Measurements from ENCODE around the gene NES. TPM values are rescaled to one million over a fixed set of nuclear protein-coding genes. Genes with fewer than 3 reads are reported as not detected.

NES gene
- total RNA-seq, 1 donor from 2014 or later: 42.4 TPM

DNA sequence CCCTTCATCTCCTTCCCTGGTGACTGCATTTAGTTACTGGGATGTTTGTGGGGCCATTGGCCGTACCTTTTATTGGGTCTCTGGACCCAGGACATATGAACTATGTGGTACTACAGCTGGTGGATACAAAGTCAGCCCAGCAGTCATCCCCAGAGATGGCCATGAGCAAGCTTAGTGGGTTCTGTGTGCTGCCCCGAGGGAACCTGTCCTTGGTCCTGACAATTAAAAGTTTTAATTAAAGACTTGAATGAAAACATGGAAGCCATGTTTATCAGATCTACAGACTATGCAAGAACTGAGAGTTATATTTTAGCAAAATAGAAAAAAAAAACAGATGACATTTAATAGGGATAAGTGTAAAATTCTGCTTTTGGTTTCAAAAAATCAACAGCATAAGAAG, 2.8 kb upstream of the NES start:
- no peak for DNase-seq (ENCODE audit: low spot score)

DNA sequence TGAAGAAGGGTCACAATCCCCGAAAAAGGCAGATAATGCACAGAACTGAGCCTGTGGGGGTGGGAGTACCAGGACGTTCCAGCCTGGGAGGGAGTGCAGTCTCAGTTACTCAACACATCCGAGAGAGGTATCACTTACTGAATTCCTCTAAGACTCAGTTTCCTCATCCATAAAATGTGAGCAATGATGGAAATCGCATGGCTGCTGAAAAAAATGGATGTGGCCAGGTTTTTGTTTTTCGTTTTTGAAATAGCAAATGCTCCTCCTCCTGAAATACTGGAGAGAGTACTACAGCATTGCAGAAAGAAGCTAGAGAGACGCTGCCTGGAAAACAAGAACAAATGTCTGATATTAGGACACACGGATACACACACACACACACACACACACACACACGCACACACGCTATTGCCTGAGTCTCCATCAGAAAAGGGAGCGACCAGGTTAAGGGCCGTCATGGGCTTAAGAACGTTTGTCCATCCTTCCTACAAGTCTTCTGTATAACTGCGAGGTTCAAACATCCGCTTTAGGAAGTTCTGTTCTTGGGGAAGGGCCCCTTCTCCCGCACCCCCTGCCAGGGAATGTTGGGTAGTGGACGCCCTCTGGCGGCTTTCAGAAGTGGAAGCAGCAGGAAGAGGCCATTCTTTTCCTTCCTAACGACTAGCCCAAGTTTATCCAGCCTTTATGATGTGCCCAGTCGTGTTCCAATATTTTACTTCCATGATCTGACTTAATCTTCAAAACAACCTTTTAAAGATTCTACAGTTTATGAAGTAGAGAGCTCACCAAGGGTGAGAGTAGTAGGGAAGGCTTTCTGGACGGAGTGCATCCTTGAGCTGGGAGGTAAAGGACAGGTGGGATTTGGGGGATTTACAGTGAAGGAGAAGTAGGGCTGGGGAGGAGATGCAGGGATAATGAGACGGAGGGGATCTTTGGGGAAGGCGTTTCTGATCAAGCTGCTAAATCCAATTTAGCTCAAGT, 699 bp upstream of the NES start:
- no peak for DNase-seq (ENCODE audit: low spot score)

DNA sequence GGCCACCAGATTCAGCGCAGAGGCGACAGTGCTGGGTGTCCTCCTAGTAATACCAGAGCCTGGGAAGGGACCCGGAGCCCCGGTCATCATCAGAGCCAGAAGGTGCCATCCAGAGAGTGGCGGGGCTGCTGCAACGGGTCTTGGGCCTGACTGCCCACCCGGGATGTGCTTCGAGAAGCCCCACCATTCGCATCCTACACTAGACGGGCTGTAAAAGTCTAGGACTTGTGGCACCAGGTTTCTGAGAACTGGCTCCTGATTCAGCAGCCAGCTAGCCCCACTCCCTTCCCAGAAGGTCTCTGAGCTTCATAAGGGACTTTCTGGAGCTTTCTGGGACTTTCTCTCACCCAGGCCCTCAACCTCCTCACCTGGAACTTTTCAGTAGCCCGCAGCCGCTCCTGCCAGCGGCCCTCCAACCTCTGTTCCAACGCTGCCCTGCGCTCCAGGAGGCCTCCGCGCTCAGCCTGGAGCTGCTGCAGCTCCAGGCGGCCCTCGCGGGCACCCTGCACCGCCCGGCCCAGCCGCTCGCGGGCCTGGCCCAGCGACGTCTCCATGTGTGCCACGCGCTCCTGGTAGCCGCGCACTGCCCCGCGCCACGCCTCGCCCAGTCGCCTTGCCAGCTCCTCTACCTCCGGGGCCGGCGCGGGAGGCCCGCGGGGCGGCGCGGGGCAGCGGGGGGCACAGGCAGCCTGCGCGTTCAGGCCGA, 940 bp downstream of the NES start:
- no peak for DNase-seq (ENCODE audit: low spot score)

DNA sequence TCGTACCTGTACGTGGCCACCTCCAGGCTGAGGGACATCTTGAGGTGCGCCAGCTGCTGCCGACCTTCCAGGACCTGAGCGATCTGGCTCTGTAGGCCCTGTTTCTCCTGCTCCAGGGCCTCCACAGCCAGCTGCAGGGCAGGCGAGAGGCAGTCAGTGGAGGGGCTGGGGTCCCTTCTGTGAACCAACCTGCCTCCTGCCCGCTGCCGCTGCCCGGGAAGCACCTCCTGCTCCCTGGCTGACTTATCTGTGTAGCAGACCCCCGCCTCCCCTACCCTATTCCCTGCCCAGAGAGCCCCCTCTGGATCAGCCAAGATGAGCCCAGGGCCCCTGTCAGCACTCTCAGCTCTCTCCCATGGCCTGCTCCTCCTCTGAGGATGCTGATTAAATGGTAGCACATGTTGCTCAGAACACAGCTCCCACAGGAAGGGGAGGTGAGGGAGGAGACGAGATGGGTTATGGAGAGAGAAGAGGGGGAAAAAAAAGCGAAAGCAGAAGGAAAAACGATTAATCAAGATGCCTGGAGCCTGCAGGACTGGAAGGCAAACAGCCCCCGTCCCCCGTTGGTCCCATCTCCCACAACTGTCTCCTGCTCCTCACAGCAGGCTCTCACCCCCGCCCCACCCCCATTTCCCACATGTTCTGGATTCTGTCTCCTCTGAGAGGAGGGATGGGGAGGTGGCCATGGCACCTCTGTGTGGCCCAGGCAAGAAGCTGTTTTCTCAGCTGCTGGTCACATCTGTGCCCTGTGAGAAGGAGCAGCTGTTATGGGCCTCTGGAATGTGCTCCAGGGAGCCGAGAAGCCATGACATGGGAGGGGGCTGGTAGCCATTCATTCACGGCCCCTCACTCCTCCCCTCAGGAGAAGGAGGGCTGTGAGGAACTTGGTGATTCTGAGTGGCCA, 1.7 kb downstream of the NES start:
- DNase-seq (ENCODE audit: low spot score): no peak

- no peak for DNase-seq (ENCODE audit: low spot score)
These were observed 3.7 kb downstream of the NES start for GRCh38 chr1:156673387-156674121.

DNA sequence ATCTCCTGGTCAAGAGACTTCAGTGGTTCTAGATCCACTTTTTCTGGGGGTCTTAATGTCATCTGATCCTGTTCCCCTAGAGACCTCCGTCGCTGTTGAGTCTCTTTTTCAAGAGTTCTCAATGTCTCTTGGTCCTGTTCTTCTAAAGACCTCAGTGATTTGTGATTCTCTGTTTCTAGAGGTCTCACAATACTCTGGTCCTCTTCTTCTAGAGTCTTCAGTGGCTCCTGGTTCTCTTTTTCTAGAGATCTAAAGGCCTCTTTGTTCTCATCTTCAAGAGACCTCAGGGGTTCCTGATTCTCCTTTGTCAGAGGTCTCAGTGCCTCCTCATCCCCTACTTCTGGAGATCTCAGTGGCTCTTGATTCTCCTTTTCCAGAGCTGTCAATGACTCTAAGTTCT, 5.4 kb downstream of the NES start:
- no peak for DNase-seq (ENCODE audit: low spot score)

GRCh38 chr1:156670791-156671190, 6.4 kb downstream of the NES start:
- DNase-seq (ENCODE audit: low spot score): no peak

GRCh38 chr1:156670359-156670758, 6.8 kb downstream of the NES start:
- no peak for DNase-seq (ENCODE audit: low spot score)

GRCh38 chr1:156669794-156670193, 7.4 kb downstream of the NES start:
- DNase-seq (ENCODE audit: low spot score): no peak

GRCh38 chr1:156668801-156669637, 8.2 kb downstream of the NES start:
- no peak for DNase-seq (ENCODE audit: low spot score)

DNA sequence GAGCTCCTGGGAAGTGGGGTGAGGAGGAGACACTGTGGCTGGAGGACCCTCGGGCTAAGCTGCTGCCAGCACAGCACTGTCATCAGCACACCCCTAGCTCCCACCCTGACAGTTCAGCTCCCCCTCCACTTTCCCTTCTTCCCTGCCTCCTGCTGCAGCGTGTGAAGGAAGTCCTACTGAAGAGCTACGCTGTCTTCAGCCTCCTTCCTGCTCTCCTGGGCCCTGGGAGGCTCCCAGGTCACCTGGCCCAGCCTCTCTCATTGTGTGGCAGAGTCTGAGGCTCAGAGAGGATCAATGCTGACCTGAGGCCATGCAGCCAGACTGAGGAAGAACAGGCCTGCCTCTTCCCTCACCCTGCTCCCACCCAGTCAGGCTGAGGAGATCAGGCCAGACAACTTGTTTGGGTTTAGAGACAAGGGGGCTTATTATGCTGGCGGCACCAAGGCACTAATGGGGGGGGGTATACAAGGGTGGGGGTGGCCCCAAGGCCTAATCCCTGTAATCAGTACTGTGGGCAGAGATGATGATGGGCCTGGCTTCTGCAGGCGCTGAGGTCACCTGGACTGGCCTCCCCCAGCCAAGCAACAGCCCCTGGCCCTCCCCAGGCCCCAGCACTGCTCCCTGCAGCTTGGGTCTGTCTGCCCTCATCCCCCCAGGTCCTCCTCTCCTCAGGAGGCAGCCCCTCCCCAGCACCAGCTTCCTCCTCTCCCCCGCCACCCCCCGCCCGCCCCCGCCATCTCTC, 9.1 kb downstream of the NES start:
- DNase-seq (ENCODE audit: low spot score): no peak

DNA sequence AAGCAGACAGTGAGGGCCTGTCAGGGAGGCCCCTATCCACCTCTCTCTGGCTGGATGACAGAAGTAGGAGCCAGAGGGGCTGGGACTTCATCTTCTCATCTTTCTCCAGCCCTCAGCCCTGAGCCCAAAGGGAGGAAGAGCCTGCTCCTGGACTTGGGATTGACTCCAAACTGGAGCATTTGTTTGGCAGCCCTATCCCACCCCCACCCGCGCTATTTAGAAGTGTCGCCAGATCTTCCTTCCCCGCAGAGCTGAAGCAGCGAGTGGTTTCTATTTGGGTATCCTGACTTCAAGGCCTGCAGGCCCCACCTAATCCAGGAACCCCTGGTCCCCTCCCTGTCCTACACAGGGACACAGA, 9.6 kb downstream of the NES start:
- DNase-seq (ENCODE audit: low spot score): no peak

- no peak for DNase-seq (ENCODE audit: low spot score)
These were observed 10.2 kb downstream of the NES start for GRCh38 chr1:156666862-156667609.

DNA sequence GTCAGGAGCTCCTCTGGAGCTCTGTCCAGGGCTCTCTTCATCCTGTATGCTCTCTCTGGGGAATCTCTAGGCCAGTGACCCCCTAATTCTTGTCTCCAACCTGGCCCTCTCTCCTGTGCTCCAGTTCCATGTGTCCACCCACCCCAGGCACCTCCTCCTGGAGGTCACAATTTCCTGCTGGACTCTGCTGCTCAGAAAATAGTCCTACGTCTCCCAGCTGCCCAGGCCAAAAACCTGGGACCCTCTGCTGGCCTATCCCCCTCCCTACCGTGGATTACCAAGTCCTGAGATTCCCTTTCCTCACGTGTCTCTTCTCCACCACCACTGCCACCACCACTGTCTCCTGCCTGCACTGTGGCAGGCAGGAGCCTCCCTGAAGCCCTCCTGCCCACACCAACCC, 11.7 kb downstream of the NES start:
- no peak for DNase-seq (ENCODE audit: low spot score)

- no peak for DNase-seq (ENCODE audit: low spot score)
These were observed 12.3 kb downstream of the NES start for GRCh38 chr1:156664767-156665411.

DNA sequence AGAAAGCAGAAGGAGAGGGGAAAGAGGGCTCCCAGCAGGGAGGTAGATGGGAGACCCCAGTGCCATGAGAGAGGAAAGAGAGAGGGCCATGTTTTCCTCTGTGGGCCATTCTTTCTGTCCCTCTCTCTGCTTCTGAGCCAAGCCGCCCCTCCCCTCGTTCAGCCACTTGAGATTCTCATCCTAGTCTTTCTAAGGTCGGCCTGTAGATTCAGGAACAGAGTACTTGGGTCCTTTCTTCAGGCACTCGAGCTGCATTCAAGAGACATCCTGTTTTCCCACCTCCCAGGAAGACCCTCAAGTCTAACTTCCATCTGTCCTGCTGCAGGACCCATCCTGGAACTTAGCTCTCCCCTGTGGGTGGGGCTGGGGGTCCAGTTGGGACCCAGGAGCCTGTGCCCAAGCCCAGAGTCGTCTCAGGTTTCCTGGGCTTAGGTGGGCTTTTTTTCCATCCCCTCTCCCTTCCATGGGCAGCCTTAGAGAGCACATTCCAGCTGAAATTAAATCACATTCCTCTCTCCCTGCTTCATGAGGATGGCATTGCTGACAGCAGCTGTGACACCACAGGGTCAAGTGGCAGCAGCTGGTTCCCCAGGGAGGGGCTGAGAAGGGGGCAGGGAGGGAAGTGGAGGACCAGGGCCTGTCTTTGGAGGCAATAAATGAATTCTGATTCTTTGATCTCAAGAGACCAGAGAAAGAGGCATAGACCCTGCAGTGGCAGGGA, 13.0 kb downstream of the NES start:
- DNase-seq (ENCODE audit: low spot score): no peak

GRCh38 chr1:156663178-156663577, 14.0 kb downstream of the NES start:
- DNase-seq (ENCODE audit: low spot score): no peak

DNA sequence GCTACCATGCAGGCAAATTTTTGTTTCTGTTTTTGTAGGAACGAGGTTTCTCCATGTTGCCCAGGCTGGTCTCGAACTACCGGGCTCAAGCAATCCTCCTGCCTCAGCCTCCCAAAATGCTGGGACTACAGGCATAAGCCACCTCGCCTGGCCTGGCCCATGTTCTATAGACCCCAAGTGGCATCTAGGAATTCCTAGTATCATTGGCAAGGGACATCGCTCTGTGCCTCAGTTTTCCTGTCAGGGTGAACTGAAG, 14.5 kb downstream of the NES start:
- no peak for DNase-seq (ENCODE audit: low spot score)
